ENCODE data around the gene ZNF121. TPM values are rescaled to one million over a fixed set of nuclear protein-coding genes. Genes with fewer than 3 reads are reported as not detected.

Gene ZNF121
- total RNA-seq, 1 donor = 39.1 TPM

DNA sequence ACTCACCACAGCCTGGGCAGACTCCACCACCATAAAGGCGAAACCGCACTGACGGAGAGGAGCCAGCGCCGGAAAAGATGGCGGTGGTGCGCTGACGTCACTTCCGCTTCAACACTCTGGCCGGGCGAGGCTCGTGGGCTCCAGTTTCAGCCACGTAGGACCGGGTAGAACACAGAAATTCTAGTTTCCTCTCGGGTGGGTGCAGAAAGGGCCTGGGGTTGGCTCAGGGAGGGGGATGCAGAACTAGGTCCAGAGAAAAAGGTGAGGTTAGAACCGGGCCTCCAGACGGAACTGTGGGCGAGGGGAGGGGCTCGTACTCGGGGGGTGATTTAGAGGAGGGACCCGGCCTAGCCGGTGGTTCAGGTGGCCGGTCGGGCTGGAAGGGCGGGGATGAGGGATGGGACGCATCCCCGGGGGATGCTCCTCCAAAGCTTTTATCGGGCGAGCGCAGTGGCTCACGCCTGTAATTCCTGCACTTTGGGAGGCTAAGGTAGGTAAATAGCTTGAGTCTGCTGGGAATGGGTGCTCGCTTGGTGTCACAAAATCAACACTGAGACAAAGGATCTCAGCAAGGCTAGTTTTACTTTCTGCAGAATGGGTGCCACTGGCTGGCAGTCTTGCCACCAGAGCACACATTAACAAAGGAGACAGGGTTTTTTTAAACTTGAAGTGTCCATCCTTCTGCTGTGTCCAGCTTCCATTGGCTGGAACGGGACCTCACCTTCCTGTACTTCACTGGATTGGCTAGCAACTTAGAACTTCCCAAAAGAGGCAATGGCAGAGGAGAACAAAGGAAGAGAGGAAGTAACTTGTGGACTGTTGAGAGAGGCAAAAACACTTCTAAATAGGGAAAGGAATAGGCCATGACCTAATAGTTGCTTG lies 37.1 kb upstream of the ZNF121 start, which contains the start of gene ZNF561:
TSS of gene ZNF561 (minus strand) at position 77 of the 882 bp plus-strand sequence. CDS start 1,776 bp downstream, outside the sequence.
- no peaks in the 10 kb centered on the region for H3K9me3 ChIP-seq (ENCODE audit: low read depth, low read length)
- peaks cover 21% of the 10 kb centered on the region for H3K79me2 ChIP-seq (ENCODE audit: insufficient read depth, low read length)
- peak within 1 kb of the TSS; percentile 88 for H3K4me2 ChIP-seq (ENCODE audit: insufficient read depth, low read length)
- H3K4me1 ChIP-seq (ENCODE audit: insufficient read depth, low read length) = peaks cover 18% of the 10 kb centered on the region
- H4K20me1 ChIP-seq (ENCODE audit: insufficient read depth, low read length) = no peaks in the 10 kb centered on the region
- H3K4me3 ChIP-seq (ENCODE audit: insufficient read depth, low read length) = peak within 1 kb of the TSS; percentile 83
- H2AFZ ChIP-seq (ENCODE audit: low read length) = peak within 1 kb of the TSS; percentile 89
- no peaks in the 10 kb centered on the region for H3K27me3 ChIP-seq (ENCODE audit: insufficient read depth, low read length)
- H3K36me3 ChIP-seq (ENCODE audit: insufficient read depth, low read length) = peaks cover 29% of the 10 kb centered on the region
- peak; percentile 93 for DNase-seq (ENCODE audit: insufficient read length, low spot score, missing footprints)
- peak within 1 kb of the TSS; percentile 93 for H3K27ac ChIP-seq (ENCODE audit: low read depth, low read length)
- TF ChIP-seq, protein P1, sequence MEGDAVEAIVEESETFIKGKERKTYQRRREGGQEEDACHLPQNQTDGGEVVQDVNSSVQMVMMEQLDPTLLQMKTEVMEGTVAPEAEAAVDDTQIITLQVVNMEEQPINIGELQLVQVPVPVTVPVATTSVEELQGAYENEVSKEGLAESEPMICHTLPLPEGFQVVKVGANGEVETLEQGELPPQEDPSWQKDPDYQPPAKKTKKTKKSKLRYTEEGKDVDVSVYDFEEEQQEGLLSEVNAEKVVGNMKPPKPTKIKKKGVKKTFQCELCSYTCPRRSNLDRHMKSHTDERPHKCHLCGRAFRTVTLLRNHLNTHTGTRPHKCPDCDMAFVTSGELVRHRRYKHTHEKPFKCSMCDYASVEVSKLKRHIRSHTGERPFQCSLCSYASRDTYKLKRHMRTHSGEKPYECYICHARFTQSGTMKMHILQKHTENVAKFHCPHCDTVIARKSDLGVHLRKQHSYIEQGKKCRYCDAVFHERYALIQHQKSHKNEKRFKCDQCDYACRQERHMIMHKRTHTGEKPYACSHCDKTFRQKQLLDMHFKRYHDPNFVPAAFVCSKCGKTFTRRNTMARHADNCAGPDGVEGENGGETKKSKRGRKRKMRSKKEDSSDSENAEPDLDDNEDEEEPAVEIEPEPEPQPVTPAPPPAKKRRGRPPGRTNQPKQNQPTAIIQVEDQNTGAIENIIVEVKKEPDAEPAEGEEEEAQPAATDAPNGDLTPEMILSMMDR (IDR thresholded peaks at IDR 0.05; ENCODE audit: extremely low read depth, low read depth, low read length) = no peak

DNA sequence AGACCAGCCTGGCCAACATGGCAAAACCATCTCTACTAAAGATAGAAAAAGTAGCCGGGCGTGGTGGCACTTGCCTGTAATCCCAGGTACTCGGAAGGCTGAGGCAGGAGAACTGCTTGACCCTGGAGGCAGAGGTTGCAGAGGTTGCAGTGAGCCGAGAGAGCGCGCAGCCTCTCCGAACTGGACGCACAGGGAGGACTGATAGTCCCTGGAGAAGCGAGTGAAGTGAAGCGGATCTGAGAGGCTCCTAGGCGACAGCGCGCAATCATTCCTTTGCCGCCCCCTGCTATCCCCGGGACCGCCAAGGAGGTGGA lies 36.5 kb upstream of the ZNF121 start:
- H3K79me2 ChIP-seq (ENCODE audit: insufficient read depth, low read length) = peaks cover 21% of the 10 kb centered on the region
- no peak for DNase-seq (ENCODE audit: insufficient read length, low spot score, missing footprints)
- peak overlapping the region; percentile 89 for H2AFZ ChIP-seq (ENCODE audit: low read length)
- peaks cover 35% of the 10 kb centered on the region for H3K36me3 ChIP-seq (ENCODE audit: insufficient read depth, low read length)
- no peaks in the 10 kb centered on the region for H3K27me3 ChIP-seq (ENCODE audit: insufficient read depth, low read length)
- H3K4me1 ChIP-seq (ENCODE audit: insufficient read depth, low read length) = peaks cover 18% of the 10 kb centered on the region
- H3K27ac ChIP-seq (ENCODE audit: low read depth, low read length) = peak overlapping the region; percentile 93
- no peaks in the 10 kb centered on the region for H4K20me1 ChIP-seq (ENCODE audit: insufficient read depth, low read length)
- no peaks in the 10 kb centered on the region for H3K9me3 ChIP-seq (ENCODE audit: low read depth, low read length)
- peak overlapping the region; percentile 88 for H3K4me2 ChIP-seq (ENCODE audit: insufficient read depth, low read length)
- peak overlapping the region; percentile 83 for H3K4me3 ChIP-seq (ENCODE audit: insufficient read depth, low read length)
- TF ChIP-seq, protein P1 (IDR thresholded peaks at IDR 0.05; ENCODE audit: extremely low read depth, low read depth, low read length) = no peak

DNA sequence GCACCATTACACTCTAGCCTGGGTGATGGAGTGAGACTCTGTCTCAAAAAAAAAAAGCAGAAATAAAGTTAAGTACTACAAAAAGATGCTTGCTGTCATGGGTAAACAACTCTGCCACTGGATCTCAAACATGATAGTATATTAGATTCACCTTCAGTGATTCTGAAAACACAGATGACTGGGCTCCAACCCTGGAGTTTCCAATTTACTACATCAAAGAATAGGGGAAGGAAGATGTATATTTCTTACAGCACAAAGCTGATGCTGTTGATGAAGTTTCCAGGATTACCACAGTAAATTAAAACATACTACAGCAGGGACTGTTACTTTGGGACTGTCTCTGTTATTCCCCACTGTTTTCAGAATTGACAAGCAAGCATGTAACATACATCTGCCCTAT lies 31.5 kb upstream of the ZNF121 start:
- no peak for DNase-seq (ENCODE audit: insufficient read length, low spot score, missing footprints)
- Histone ChIP-seq H3K27ac (ENCODE audit: low read depth, low read length) (no peak overlapping the region), H3K4me3 (ENCODE audit: insufficient read depth, low read length) (no peak overlapping the region), H3K27me3 (ENCODE audit: insufficient read depth, low read length) (no peaks in the 10 kb centered on the region), H3K4me2 (ENCODE audit: insufficient read depth, low read length) (no peak overlapping the region), H3K9me3 (ENCODE audit: low read depth, low read length) (peaks cover 27% of the 10 kb centered on the region), H2AFZ (ENCODE audit: low read length) (no peak overlapping the region), H3K36me3 (ENCODE audit: insufficient read depth, low read length) (peaks cover 84% of the 10 kb centered on the region), H4K20me1 (ENCODE audit: insufficient read depth, low read length) (no peaks in the 10 kb centered on the region), H3K4me1 (ENCODE audit: insufficient read depth, low read length) (peaks cover 6% of the 10 kb centered on the region), H3K79me2 (ENCODE audit: insufficient read depth, low read length) (peaks cover 18% of the 10 kb centered on the region)
- TF ChIP-seq, protein P1 (IDR thresholded peaks at IDR 0.05; ENCODE audit: extremely low read depth, low read depth, low read length) = no peak

DNA sequence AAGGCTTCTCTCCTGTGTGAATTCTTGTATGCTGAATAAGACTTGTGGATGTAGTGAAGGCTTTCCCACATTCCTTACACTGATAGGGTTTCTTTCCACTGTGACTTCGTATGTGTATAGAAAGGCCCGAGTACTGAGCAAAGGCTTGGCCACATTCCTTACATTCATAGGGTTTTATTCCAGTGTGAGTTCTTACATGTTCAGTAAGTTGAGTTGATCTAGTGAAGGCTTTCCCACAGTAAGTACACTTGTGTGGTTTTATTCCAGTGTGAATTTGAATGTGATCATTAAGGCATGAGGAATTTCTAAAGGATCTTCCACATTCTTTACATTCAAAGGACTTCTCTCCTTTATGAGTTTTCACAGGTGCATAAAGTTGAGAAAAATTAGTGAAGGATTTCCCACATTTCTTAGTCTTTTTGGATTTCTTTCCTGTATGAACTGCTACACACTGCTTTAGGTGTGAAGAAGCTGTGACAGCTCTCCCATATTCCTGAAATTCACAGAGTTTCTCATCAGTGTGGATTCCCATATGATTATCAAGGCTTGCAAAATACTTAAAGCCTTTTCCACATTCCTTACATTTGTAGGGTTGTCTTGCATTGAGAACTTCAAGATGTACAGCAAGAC lies 26.3 kb upstream of the ZNF121 start:
- no peaks in the 10 kb centered on the region for H3K4me1 ChIP-seq (ENCODE audit: insufficient read depth, low read length)
- H3K9me3 ChIP-seq (ENCODE audit: low read depth, low read length) = peaks cover 49% of the 10 kb centered on the region
- H3K36me3 ChIP-seq (ENCODE audit: insufficient read depth, low read length) = peaks cover 70% of the 10 kb centered on the region
- H3K4me3 ChIP-seq (ENCODE audit: insufficient read depth, low read length) = no peak overlapping the region
- TF ChIP-seq, protein P1 (IDR thresholded peaks at IDR 0.05; ENCODE audit: extremely low read depth, low read depth, low read length) = no peak
- H3K4me2 ChIP-seq (ENCODE audit: insufficient read depth, low read length) = no peak overlapping the region
- H4K20me1 ChIP-seq (ENCODE audit: insufficient read depth, low read length) = no peaks in the 10 kb centered on the region
- H3K27ac ChIP-seq (ENCODE audit: low read depth, low read length) = no peak overlapping the region
- no peaks in the 10 kb centered on the region for H3K27me3 ChIP-seq (ENCODE audit: insufficient read depth, low read length)
- no peak overlapping the region for H2AFZ ChIP-seq (ENCODE audit: low read length)
- H3K79me2 ChIP-seq (ENCODE audit: insufficient read depth, low read length) = no peaks in the 10 kb centered on the region
- DNase-seq (ENCODE audit: insufficient read length, low spot score, missing footprints) = no peak
